Right ventricle myocardium inferior (tissue), 1 donor: Measurements from ENCODE around the gene KCNJ5. TPM values are rescaled to one million over a fixed set of nuclear protein-coding genes. Genes with fewer than 3 reads are reported as not detected.

ENCODE experiments used
- ATAC-seq: fragments of 200-7000 bp; cut with Tn5 transposase; one replicate; pipeline ENCODE4 v1.9.1; 2020; ENCODE audit warnings: mild to moderate bottlenecking, moderate library complexity
- DNase-seq: peaks from one replicate; pipeline ENCODE4 v3.0.0; 2021; ENCODE audit errors: missing footprints
- intact Hi-C: fragments of 100-400 bp; cut with DNase I; formaldehyde crosslinking; loops from one replicate; pipeline ENCODE4 v1.11.0; 2022
- long read RNA-seq: library from polyadenylated mRNA; unstranded; transcript quantifications from one replicate; pipeline ENCODE4 v2.0.0, GENCODE V29; 2021
- total RNA-seq: library from RNA; stranded (reverse); fragmentation: NEBNext Ultra II Directional; extraction: Animal tissue kit (Norgen Biotek cat#: 25700); gene quantifications from one replicate; pipeline ENCODE4 v1.2.1, GENCODE V29; 2021
- donor health status: DM: no; HTN: yes; CAD: no; lungs with severe emphysema.

Gene KCNJ5
- total RNA-seq = 7.5 TPM
- long read RNA-seq, full-length matches to known transcripts = 5 of 9 reads
- long read RNA-seq, partial matches to known transcripts = 0 of 9 reads
- long read RNA-seq, other reads (novel, unspliced or antisense) = 4 of 9 reads

DNA sequence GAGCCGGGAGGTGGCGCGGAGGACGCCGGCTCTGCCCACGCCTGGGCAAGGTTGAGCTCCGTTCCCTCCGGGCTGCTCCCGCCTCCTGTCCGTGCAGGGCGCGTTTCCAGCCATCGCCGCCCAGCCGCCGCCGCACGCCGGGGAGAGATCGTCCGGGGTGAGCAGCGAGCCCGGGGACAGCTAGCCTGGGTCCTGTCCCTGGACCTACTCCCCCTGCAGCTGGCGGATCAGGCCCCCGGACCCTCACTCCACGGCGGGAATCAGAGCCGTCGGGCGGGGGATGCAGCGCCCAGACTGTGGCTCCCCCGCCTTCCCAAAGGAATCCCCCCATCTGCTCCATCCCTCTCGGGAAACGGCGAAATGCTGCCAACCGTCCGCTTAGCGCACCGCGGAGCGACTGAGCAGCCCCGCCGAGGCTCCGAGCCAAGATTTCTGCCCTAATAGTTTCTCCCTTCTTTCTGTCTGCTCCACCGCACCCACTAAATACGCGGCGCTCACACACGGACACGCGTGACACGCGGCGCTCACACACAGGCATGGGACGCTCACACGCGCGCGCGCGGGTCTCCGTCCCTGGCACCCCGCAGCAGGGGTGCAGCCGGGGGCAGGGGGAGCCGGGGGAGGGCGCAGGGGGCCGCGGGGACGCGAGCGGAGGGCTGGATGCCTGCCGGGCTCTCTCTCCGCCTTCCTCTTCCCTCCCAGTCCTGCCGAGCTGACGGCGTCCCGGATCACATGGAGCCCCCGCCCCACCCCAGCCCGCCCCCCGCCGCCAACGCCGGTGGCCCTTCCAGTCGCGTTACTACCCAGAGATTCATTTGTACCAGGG lies at the start of gene KCNJ5:
Gene KCNJ5, plus strand, starts transcription at position 814 of the 826 bp plus-strand sequence. CDS start 19,918 bp downstream, outside the sequence.
- ATAC-seq = peak; percentile 47
- DNase-seq = no peak
- intact Hi-C loops = loop anchor here (2.0 kb wide), 1 partner anchor 16 kb away; no protein-coding TSS in a partner anchor

DNA sequence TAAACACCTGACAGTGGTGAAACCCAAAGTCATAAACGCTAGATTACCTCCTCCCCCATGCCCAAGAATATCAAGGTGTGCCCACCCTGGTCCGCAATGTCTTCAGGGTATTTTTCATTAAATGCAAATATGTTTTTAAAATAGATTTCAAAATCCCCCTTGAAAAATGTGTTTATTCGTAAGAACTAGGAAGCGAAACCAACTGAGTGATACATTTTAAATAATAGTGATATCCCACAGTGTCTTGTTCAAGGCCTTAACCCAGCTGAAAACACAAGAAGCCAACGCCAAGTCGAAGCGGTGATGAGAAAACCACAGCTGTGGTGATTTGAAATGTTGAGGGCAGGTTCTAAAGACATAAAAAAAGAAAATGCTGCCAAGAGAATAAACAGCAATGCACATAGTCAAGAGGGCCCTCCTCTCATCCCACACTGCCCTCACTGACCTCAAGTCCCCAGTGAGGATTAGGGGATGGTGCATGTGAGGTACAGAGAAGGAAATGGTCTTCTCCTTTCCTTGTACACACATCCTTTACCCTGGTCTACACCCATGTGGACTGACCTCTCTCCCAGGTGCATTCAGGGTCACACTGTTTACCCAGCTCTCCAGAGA lies 49.6 kb upstream of the KCNJ5 start:
- intact Hi-C loops = loop anchor here (10.0 kb wide), 1 partner anchor 1107 kb away; no protein-coding TSS in a partner anchor
- DNase-seq (no peak), ATAC-seq (no peak)

DNA sequence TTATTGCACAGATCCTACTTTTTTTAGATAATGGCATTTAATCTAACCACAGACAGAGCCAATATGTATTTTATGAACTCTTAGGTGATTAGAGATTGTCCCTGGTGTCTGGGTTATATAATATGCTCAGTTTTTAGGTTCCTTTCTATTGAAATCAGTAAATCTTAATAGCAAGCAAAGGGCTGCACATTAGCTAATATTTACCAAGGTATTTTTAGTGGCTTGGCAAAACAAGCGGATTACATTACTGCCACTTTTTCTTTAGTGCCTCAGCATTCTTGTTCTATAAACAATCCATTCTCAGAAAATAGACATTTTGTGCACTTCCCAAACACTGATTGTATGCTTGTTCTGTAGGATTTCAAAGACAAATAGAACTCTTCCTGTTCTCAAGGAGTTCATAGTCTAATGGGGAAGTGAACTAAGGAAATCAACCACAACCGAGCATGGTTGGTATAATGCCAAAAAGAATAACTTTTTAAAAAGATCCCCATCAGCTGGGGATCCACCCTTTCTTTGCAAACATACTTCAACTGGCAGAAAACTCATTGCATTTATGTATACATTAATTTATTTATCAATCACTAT lies 47.9 kb upstream of the KCNJ5 start:
- DNase-seq = no peak
- no peak for ATAC-seq
- intact Hi-C loops = loop anchor here (10.0 kb wide), 1 partner anchor 1108 kb away; no protein-coding TSS in a partner anchor

GRCh38 chr11:128845334-128845780 lies 45.8 kb upstream of the KCNJ5 start:
- intact Hi-C loops = loop anchor here (10.0 kb wide), 1 partner anchor 1111 kb away; no protein-coding TSS in a partner anchor
- ATAC-seq (peak; percentile 62), DNase-seq (no peak)

DNA sequence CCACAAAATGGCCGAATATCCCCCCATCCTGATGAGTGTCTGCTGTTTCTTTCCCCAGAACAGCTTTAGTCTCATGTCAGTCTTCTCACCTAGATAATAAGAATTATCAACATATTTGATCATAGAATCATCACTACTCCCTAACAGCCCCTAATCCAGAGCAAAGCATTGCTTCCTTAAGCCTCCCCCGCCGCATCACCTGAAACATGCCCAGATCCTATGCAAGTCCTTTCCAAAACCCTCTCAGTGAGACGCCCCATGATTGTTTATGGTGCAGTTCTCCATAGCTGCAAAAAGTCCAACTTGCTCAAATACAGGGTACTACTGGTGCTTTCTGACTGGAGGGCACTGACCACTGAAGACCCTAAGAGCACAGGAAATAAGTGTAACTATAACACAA lies 44.2 kb upstream of the KCNJ5 start:
- intact Hi-C loops = loop anchor here (10.0 kb wide), 1 partner anchor 1112 kb away; no protein-coding TSS in a partner anchor
- DNase-seq (no peak), ATAC-seq (no peak)

DNA sequence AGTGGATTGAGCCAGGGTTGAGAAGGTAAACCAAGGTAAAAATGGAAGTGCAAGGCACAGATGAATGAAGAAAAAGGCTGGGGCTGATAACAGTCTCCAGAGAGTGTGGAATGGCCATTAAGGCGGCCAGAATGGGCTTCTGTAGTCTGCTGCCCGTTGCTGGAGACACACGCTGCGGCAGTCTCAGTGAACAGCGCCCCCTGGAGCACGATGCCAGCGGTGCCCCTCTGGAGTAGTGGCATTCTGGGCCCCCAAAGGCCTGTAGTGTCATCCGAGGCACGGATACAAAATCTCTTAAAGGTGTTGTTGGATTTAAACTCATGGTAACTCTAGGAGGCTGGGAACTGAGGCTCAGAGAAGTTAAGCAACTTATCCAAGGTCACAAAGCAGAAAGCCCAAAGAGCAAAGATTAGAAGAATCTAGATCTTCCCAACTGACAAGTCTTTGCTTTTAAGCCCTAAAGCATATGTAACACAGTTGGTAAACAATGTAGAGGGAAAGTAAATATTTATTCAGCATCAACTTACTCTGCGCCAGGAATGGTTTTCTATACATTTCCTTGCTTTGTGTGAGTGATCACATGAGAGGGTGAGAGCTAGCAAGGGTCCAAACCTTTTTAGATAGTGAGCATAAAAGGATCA lies 42.2 kb upstream of the KCNJ5 start:
- intact Hi-C loops = loop anchor here (10.0 kb wide), 1 partner anchor 1114 kb away; no protein-coding TSS in a partner anchor
- no peak for ATAC-seq
- DNase-seq = no peak

DNA sequence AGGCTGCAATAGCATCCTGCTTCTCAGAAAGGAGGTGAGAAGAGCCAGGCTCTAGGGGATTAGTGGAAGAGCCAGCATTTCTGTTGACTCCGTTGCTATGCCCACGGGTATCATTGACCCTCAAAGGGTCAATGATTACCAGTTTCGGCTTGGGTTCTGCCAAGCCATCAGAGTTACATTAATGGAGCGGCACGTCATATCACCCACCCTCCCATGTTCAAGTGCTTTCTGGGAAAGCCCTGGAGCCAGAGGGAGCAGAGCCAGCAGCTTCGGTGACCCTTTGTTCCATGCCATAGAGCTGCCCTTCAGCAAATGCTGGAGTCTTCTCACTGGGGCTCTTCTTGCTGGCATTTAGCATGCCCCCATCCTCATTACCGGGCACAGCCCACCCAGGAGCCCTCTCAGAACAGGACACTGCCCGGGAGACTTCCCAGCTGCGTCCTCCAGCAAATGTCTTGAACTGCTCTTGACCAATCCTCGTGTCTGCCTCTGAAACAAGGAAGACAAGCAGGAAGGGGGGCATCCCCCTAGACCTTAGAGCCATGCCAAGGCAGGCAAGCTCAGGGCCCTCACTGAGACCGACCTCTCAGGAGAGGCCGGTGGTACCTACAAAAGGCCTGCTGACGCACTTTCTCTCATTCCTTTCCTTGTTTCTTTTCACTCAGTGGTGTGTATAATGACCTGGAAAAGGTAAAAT lies 38.7 kb upstream of the KCNJ5 start:
- ATAC-seq = peak; percentile 81
- intact Hi-C loops = no loop called here
- no peak for DNase-seq

DNA sequence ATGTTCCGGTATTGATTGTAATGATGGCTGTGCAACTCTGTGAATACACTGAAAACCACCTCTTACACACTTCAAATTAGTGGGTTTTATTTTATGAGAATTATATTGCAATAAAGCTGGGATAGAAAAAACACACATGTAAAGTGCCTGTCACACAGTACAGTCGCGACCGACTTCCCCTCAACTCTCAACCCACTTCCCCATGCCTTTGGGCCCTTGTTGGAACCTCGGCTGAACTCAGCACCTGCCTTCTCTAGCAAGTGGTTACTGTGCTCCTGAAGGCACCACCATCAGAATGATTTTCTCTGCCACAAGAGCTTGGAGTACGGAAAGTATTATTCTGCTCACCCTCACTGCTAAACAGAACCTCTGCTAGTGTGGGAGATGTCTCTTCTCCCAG lies 37.6 kb upstream of the KCNJ5 start:
- ATAC-seq (no peak), DNase-seq (no peak)
- intact Hi-C loops = no loop called here

GRCh38 chr11:128854841-128855240 lies 36.3 kb upstream of the KCNJ5 start:
- intact Hi-C loops = no loop called here
- no peak for ATAC-seq
- no peak for DNase-seq

DNA sequence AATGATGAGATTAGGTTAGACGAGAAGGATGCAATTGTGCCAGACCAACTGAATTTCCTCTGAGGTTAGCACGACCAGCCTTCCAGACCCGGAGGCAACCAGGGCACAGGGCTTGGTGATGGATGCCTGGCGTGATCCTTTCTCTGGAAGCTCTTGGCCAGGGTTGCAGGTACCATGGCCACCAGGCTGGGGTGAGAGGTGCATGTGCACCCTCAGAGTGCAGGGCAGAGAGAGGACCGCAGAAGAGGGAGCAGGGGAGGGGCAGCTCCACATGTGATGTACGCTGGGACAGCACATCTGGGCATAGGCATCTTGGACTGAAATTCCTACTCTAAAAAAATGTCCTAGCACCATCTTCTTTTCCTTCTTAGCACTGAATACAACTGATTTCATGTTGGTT lies 34.9 kb upstream of the KCNJ5 start:
- no peak for ATAC-seq
- intact Hi-C loops = no loop called here
- no peak for DNase-seq

DNA sequence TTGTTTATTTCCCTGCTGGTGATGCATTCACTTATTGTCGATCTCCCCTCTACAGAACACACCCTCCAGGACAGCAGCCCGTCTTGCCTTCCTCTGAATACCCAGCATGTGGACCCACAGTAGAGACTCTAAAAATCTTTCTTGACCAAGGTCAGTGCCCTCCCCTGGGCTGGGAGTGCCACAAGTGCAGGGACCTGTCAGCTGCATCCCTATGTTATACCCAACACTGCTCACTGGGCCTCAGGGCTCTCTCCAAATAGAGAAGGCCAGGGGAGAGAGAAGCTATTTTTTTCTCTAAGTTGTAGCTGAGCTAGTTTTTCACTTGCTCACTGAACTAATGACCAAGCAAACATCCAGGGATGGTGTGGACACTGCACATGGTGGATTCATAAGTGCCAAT lies 33.8 kb upstream of the KCNJ5 start:
- DNase-seq (no peak), ATAC-seq (no peak)
- intact Hi-C loops = no loop called here

DNA sequence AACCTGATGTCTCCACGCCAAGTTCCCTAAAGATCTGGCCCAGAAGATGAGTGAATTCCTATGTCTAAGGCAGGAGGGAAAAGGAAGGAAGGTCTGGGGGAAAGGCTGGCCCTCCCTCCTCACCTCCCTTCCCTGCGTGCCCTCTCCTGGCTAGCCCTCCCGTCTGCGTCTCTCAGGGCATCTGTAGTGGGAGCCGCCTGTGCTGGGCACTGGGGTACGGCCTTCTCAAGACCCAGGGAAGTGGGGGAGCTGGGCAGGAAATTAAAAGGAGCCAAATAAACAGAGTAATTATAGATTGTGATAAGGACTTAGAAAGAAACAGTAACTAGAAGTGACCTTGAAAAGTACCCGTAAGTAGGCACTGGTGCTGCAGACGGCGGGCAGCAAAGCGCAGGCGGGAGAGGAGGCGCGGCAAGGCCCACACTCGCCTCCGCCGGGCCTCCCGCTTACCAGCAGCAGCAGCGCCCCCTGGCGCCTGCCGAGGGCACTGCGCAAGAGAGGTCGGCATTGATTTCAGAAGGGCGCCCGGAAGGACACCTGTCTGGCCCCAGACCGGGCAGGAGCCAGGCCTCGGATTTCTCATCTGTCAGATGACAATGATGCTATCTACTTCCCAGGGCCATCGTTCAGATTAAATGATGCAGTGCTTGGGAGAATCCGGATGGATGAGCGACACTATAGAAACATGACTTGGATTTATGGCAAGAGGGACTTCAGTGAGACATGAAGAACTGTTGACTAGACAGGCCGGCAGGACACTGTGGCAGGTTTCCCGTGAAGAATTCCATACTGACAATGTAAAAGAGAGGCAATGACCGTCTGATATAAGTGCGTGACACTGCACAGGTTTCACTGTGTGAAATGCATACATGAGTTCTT lies 31.4 kb upstream of the KCNJ5 start:
- intact Hi-C loops = loop anchor here (10.0 kb wide), 1 partner anchor 825 kb away; no protein-coding TSS in a partner anchor
- peak; percentile 81 for ATAC-seq

DNA sequence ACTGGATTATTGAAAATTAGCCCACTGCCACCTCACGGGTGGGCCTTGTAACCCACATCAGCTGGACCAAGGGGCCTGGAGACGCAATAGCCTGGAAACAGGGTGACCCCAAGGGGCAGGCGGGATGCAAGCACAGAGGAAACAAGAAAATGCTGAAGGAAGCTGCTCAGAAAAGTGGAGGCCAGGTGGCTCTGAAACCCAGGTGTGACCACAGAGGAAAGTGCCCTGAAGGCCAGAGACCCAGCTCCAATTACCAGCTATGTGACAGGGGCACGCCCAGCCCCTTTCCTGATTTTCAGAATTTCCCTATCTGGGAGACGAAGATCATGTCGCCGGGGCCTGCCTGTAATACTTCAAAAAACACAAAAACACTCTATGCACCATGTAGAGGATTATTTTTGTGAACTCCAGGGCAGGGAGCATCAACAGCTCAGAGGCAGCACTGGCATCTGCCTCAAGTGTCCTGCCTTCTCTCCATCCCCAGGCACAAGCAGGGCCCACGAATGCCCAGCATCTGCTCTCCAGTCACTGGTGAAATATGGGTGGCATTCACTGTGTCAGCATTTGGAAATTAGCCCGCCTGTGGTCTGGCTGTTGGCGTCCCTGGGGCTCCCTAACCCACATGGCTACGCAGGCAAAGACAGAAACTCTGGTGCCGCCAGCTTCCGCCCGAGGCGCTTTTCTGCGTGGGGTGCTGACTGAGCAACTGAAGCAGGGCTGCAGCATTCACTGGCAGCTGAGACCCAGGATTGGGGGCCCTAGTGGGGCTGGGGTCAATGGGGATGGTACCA lies 30.4 kb upstream of the KCNJ5 start:
- ATAC-seq = no peak
- DNase-seq = no peak
- intact Hi-C loops = loop anchor here (10.0 kb wide), 1 partner anchor 826 kb away; no protein-coding TSS in a partner anchor

More for the DNA sequence above, 31.4 kb upstream of the KCNJ5 start:
- DNase-seq = peak; percentile 89

DNA sequence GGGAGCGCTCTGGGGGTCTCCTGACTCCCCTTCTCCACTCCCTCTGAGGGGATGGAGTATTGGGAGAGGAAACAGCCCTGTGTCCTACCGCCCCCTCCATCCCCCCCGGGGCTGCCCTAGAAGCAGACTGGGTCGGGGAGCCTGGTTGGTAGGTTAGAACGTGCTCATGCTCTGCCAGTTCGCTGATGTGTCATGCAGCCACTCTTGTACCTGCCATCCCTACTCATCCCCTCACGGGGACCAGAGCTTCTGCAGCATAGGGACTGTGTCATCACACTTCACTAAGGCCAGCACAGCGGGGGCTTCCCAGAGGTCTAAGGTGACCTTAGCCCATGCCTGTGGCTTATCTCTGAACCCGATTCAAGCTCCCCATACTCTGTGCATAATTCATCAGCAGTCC lies 28.8 kb upstream of the KCNJ5 start:
- no peak for DNase-seq
- no peak for ATAC-seq
- intact Hi-C loops = loop anchor here (10.0 kb wide), 1 partner anchor 828 kb away; no protein-coding TSS in a partner anchor

GRCh38 chr11:128862908-128863660 lies 28.1 kb upstream of the KCNJ5 start:
- intact Hi-C loops = loop anchor here (10.0 kb wide), 1 partner anchor 828 kb away; no protein-coding TSS in a partner anchor
- DNase-seq (no peak), ATAC-seq (no peak)
